Stimulated activated CD4-positive, alpha-beta T cell treated with anti-CD3 and anti-CD28 coated beads, Interleukin-4, amount 100 ng/mL, for 24 hours (primary cell): ENCODE data around the gene SAMMSON.

Source experiments
- DNase-seq: peaks from one replicate; pipeline ENCODE4 v3.0.0-alpha.2; 2020

Gene SAMMSON

GRCh38 chr3:70095260-70095659 is 95.7 kb downstream of the SAMMSON start:
- DNase-seq, result no peak

GRCh38 chr3:70096376-70097066 is 97.0 kb downstream of the SAMMSON start:
- no peak for DNase-seq

GRCh38 chr3:70097084-70097483 is 97.6 kb downstream of the SAMMSON start:
- DNase-seq, result no peak

GRCh38 chr3:70108072-70108471 is 108.5 kb downstream of the SAMMSON start:
- no peak for DNase-seq

GRCh38 chr3:70108546-70108945 is 109.0 kb downstream of the SAMMSON start:
- DNase-seq, result no peak

- no peak for DNase-seq
Measured at GRCh38 chr3:70110066-70110465, 110.5 kb downstream of the SAMMSON start.

- DNase-seq, result no peak
Measured at GRCh38 chr3:70111411-70111810, 111.9 kb downstream of the SAMMSON start.

- DNase-seq, result no peak
Measured at GRCh38 chr3:70112751-70113150, 113.2 kb downstream of the SAMMSON start.

GRCh38 chr3:70114431-70114830 is 114.9 kb downstream of the SAMMSON start:
- no peak for DNase-seq

GRCh38 chr3:70119879-70120278 is 120.3 kb downstream of the SAMMSON start:
- no peak for DNase-seq
